ENCODE measurements around the gene C9orf152. TPM values are rescaled to one million over a fixed set of nuclear protein-coding genes. Genes with fewer than 3 reads are reported as not detected.

C9orf152 gene
- polyA plus RNA-seq, 1 of the 3 experiments (the other 2 are of a cell fraction): not detected

GRCh38 chr9:110187126-110187525, 20.8 kb downstream of the C9orf152 start:
- CTCF ChIA-PET: interaction anchor here (1.1 to 1.4 kb wide), 3 partner anchors 19 to 31 kb away, joined by 3 to 5 read pairs (median 3); no protein-coding TSS in a partner anchor
- Histone ChIP-seq H3K9me3 (no peaks in the 10 kb centered on the region), H2AFZ (ENCODE audit: low read depth) (no peak overlapping the region), H3K4me3 (ENCODE audit: low read depth in 2 of 2, low read length in 1 of 2) (no peak overlapping the region), H3K9ac (no peak overlapping the region), H3K36me3 (replicated peaks in 1 of 2; ENCODE audit: control insufficient read depth in 1 of 2, insufficient read depth in 2 of 2, low read length in 1 of 2) (no peaks in the 10 kb centered on the region), H3K27ac (ENCODE audit: low read depth in 2 of 2, low read length in 1 of 2) (no peak overlapping the region), H3K4me1 (ENCODE audit: control insufficient read depth in 1 of 2, insufficient read depth in 2 of 2, low read depth in 1 of 2, low read length in 1 of 2) (no peaks in the 10 kb centered on the region), H3K27me3 (ENCODE audit: insufficient read depth) (no peaks in the 10 kb centered on the region), H4K20me1 (ENCODE audit: insufficient read depth) (no peaks in the 10 kb centered on the region), H3K4me2 (no peak overlapping the region), H3K79me2 (ENCODE audit: insufficient read depth) (no peaks in the 10 kb centered on the region), H3F3A (replicated peaks; ENCODE audit: insufficient read depth) (no peaks in the 10 kb centered on the region), H3K9me2 (no peaks in the 10 kb centered on the region)
- DNase-seq: no peak
- TF ChIP-seq TAF1 (IDR thresholded peaks at IDR 0.05; ENCODE audit: borderline replicate concordance, low read depth, low read length) (no peak), FOXM1 (IDR thresholded peaks at IDR 0.05; ENCODE audit: low read depth) (no peak), REST (IDR thresholded peaks at IDR 0.05; ENCODE audit: low read depth, low read length) (no peak), ZBTB33 (IDR thresholded peaks at IDR 0.05; ENCODE audit: borderline replicate concordance, low read depth) (no peak), GABPA (IDR thresholded peaks at IDR 0.05; ENCODE audit: low read depth) (no peak), TEAD4 (IDR thresholded peaks at IDR 0.05; ENCODE audit: borderline replicate concordance, insufficient read depth) (no peak), NFIC (IDR thresholded peaks at IDR 0.05; ENCODE audit: borderline replicate concordance) (no peak), NRF1 (IDR thresholded peaks at IDR 0.05; ENCODE audit: low read depth, low read length) (no peak), RXRA (IDR thresholded peaks at IDR 0.05; ENCODE audit: borderline replicate concordance, low read depth) (no peak)
- POLR2A ChIA-PET: no interaction called here
- WGBS (ENCODE audit: low lambda C conversion rate): 37% methylated on average over 2 of the region's 2 CpGs

- no peaks in the 10 kb centered on the region for H3F3A ChIP-seq (replicated peaks; ENCODE audit: insufficient read depth)
- H3K9me2 ChIP-seq: no peaks in the 10 kb centered on the region
- ChIA-PET POLR2A (no interaction called here), CTCF (interaction anchor here (1.1 to 6.0 kb wide), 4 partner anchors 11 to 437 kb away, joined by 3 to 59 read pairs (median 23); no protein-coding TSS in a partner anchor)
- no peaks in the 10 kb centered on the region for H3K79me2 ChIP-seq (ENCODE audit: insufficient read depth)
- H3K36me3 ChIP-seq (replicated peaks in 1 of 2; ENCODE audit: control insufficient read depth in 1 of 2, insufficient read depth in 2 of 2, low read length in 1 of 2): no peaks in the 10 kb centered on the region
- H3K27ac ChIP-seq (ENCODE audit: low read depth in 2 of 2, low read length in 1 of 2): no peak overlapping the region
- H3K4me2 ChIP-seq: no peak overlapping the region
- H3K27me3 ChIP-seq (ENCODE audit: insufficient read depth): no peaks in the 10 kb centered on the region
- H3K4me3 ChIP-seq (ENCODE audit: low read depth in 2 of 2, low read length in 1 of 2): no peak overlapping the region
- no peaks in the 10 kb centered on the region for H3K9me3 ChIP-seq
- no peak overlapping the region for H2AFZ ChIP-seq (ENCODE audit: low read depth)
- no peak for DNase-seq
- no peak overlapping the region for H3K9ac ChIP-seq
- no peaks in the 10 kb centered on the region for H3K4me1 ChIP-seq (ENCODE audit: control insufficient read depth in 1 of 2, insufficient read depth in 2 of 2, low read depth in 1 of 2, low read length in 1 of 2)
- no peak for TF ChIP-seq CHD2 (IDR thresholded peaks at IDR 0.05; ENCODE audit: low read length, partially characterized antibody)
- H4K20me1 ChIP-seq (ENCODE audit: insufficient read depth): no peaks in the 10 kb centered on the region
- 53% methylated on average over 2 of the region's 2 CpGs for WGBS (ENCODE audit: low lambda C conversion rate)
These were observed 21.7 kb downstream of the C9orf152 start for GRCh38 chr9:110186254-110186653.
